Pons (tissue), 1 donor: ENCODE measurements around the gene SCUBE2.
"Not testable (repeated sequence)": the region's sequence is repeated elsewhere in the genome, so short reads cannot be mapped to it uniquely, and the experiment has no call there.

Experiments used
- DNase-seq: peaks from one replicate; pipeline ENCODE4 v3.0.0-alpha.2; 2016; ENCODE audit warnings: low spot score

SCUBE2 gene

GRCh38 chr11:9104580-9104979 is 13.2 kb upstream of the SCUBE2 start:
- no peak for DNase-seq

GRCh38 chr11:9103542-9104276 is 12.3 kb upstream of the SCUBE2 start:
- no peak for DNase-seq

GRCh38 chr11:9099617-9100016 is 8.2 kb upstream of the SCUBE2 start:
- DNase-seq: peak; percentile 60

- DNase-seq: not testable (repeated sequence)
Observed at GRCh38 chr11:9098455-9098854, 7.1 kb upstream of the SCUBE2 start.

- DNase-seq: not testable (repeated sequence)
Observed at GRCh38 chr11:9097186-9097943, 6.0 kb upstream of the SCUBE2 start.

GRCh38 chr11:9096427-9096826 is 5.0 kb upstream of the SCUBE2 start:
- no peak for DNase-seq

- DNase-seq: no peak
Observed at GRCh38 chr11:9095421-9095820, 4.0 kb upstream of the SCUBE2 start.

GRCh38 chr11:9094420-9094819 is 3.0 kb upstream of the SCUBE2 start:
- no peak for DNase-seq

- DNase-seq: no peak
Observed at GRCh38 chr11:9092853-9093778, 1.7 kb upstream of the SCUBE2 start.

- no peak for DNase-seq
Observed at GRCh38 chr11:9092072-9092471, 673 bp upstream of the SCUBE2 start.

- no peak for DNase-seq
Observed at GRCh38 chr11:9090488-9091043, 833 bp downstream of the SCUBE2 start.

- DNase-seq: no peak
Observed at GRCh38 chr11:9089636-9090035, 1.8 kb downstream of the SCUBE2 start.

- no peak for DNase-seq
Observed at GRCh38 chr11:9089061-9089460, 2.3 kb downstream of the SCUBE2 start.

- DNase-seq: no peak
Observed at GRCh38 chr11:9082575-9082974, 8.8 kb downstream of the SCUBE2 start.

GRCh38 chr11:9081153-9081552 is 10.2 kb downstream of the SCUBE2 start:
- no peak for DNase-seq

GRCh38 chr11:9078113-9079086 is 13.0 kb downstream of the SCUBE2 start:
- no peak for DNase-seq

GRCh38 chr11:9077164-9077563 is 14.2 kb downstream of the SCUBE2 start:
- DNase-seq: no peak

- no peak for DNase-seq
Observed at GRCh38 chr11:9076661-9077060, 14.7 kb downstream of the SCUBE2 start.

- no peak for DNase-seq
Observed at GRCh38 chr11:9076046-9076445, 15.4 kb downstream of the SCUBE2 start.

GRCh38 chr11:9075556-9075955 is 15.8 kb downstream of the SCUBE2 start:
- peak; percentile 34 for DNase-seq
